ENCODE measurements around the gene LPAR6.

The LPAR6 gene

GRCh38 chr13:48414501-48414900 is 1.6 kb upstream of the LPAR6 start:
- no peak for DNase-seq (ENCODE audit: low read depth)

- no peak for DNase-seq (ENCODE audit: low read depth)
Measured at GRCh38 chr13:48411841-48412531, 927 bp downstream of the LPAR6 start.

- DNase-seq (ENCODE audit: low read depth): no peak
Measured at GRCh38 chr13:48411147-48411794, 1.6 kb downstream of the LPAR6 start.

DNA sequence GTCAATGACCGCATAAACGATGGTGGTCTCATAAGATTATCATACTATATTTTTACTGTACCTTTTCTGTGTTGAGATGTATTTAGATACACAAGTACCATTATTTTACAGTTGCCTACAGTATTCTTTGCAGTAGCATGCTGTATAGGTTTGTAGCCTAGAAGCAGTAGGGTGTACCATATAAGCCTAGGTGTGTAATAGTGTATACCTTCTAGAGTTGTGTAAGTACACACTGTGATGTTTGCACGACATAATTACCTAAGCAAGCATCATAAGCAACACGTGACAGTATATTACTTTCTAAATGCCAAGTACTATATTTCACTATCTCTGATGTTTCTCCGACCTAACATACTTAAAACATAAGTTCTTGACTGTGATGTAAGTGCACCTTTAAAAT is 2.7 kb downstream of the LPAR6 start:
- no peak for DNase-seq (ENCODE audit: low read depth)

DNA sequence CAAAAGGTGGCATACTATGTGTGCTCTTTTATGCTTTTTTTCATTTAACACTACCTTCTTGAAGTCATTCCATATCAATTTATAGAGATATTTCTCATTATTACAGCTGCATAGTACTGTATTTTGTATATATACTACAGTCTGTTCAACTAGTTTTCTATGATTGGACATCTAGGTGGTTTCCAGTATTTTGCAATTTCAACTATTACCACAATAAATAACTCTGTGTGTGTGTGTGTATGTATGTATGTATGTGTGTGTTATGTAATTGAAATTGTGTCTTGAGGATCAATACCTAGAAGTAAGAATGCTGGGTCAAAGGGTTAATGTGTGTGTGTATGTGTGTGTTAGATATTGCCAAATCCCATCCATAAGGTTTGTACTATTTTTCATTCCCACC is 7.0 kb downstream of the LPAR6 start:
- no peak for DNase-seq (ENCODE audit: low read depth)

DNA sequence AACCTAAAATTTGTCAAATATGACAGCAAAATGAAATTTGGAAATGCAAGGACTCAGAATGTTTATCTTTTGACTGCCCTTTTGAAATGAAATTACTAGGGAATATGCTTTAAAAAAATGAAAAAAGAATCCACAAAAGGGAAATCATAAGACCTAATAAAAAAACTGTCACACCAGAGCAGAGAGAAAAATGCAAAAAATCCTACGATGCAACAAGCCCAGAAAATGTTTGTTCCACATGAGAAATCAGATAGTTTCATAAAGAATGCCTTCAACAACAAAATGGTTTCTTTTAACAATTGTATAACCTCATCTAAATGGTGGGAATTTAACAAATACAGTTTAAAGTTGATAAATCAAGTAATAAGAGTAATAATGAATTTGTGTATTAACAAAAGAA is 8.0 kb downstream of the LPAR6 start:
- no peak for DNase-seq (ENCODE audit: low read depth)

- no peak for DNase-seq (ENCODE audit: low read depth)
Measured at GRCh38 chr13:48403913-48404312, 9.0 kb downstream of the LPAR6 start.

- no peak for DNase-seq (ENCODE audit: low read depth)
Measured at GRCh38 chr13:48403151-48403631, 9.7 kb downstream of the LPAR6 start.

DNA sequence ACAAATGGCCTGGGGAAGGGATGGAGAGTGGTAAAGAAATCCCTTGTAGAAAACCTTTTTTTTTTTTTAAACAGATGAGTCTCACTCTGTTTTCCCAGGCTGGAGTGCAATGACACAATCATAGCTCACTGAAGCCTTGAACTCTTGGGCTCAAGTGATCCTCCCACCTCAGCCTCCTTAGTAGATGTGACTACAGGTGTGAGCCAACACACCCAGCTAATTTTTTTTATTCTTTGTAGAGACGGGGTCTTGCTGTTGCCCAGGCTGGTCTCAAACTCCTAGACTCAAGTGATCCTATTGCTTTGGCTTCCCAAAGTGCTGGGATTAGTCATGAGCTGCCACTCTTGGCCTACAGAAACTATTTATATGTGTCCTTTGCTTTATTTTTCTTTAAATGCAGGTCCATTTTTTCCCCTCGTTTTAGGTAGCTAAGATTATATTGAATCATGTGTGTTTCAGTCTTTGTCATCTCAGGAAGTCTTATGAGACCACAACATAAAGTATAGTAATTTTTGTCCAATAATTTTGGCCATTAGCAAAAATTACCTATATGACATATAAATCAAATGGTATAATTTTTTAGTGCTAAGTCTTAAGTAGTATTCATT is 10.5 kb downstream of the LPAR6 start:
- DNase-seq (ENCODE audit: low read depth): no peak

GRCh38 chr13:48401480-48401879 is 11.4 kb downstream of the LPAR6 start:
- DNase-seq (ENCODE audit: low read depth): no peak

- no peak for DNase-seq (ENCODE audit: low read depth)
Measured at GRCh38 chr13:48400850-48401291, 12.0 kb downstream of the LPAR6 start.

DNA sequence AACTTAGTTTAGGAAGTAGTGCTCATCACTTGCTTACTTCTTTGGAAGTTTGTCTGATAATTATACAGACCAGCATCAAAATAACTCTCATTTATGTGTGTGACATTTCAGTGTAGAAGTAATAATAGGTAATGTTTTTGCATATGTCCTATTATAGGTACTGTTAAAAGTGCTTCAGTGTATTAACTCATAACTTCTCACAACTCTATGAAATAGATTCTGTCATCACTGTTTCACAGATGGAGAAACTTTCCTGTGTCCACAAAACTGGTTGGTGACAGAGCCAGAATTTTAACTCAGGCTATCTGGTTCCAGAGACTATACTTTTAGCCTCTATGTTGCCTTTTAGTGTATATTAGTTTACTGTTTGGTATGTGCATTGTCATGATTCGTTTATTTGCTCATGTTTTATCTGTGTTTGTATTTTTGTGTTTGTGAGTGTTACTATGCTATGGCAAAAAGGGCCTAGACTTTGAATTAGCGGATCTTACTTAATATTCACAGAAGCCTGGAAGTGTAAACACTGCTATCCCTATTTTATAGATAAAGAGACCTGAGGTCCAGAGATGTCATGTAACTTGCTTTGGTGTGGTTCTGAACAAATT is 12.7 kb downstream of the LPAR6 start:
- DNase-seq (ENCODE audit: low read depth): no peak

DNA sequence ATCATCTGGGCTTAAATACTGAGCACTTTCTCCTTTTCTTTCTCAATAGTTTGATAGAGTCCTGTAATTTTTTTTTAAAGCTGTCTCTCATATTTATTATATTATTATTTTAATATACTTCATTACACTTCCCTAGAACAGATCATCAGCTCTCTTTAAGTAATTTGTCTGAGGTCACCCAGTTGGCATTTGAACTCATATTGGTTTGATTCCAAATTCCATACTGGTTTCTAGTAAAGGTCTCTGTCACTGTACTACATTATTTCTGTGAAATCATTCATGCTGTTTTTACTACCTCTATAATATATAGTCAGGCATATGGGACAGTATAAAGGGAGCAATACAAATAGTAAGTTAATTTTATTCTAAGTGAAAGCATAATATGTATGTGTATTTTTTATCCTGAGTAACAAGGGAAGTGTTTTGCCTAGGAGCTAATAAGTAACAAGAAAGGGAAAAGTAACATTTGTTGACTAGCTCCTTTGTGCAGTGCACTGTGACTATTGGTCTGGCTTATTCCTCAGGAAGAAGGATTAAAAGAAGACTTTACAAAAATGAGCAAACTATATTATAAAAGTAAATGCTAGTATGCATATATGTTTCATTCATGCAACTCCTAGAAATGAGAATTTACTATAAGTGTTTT is 14.3 kb downstream of the LPAR6 start:
- no peak for DNase-seq (ENCODE audit: low read depth)

GRCh38 chr13:48397744-48398143 is 15.2 kb downstream of the LPAR6 start:
- DNase-seq (ENCODE audit: low read depth): no peak

DNA sequence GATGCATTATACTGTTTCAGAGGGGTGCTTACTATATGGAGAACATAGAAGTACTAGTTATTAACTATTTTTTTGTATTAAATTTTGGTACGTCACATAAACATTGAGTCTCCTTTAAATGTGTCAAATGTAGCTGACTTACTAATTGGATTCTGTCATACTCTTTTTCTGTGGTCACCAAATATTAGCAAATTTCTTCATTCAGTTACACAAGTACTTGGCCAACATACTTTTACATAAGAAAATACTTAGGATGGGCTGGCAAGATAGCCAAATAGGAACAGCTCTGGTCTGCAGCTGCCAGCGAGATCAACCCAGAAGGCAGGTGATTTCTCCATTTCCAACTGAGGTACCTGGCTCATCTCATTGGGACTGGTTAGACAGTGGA is 19.2 kb downstream of the LPAR6 start:
- no peak for DNase-seq (ENCODE audit: low read depth)

DNA sequence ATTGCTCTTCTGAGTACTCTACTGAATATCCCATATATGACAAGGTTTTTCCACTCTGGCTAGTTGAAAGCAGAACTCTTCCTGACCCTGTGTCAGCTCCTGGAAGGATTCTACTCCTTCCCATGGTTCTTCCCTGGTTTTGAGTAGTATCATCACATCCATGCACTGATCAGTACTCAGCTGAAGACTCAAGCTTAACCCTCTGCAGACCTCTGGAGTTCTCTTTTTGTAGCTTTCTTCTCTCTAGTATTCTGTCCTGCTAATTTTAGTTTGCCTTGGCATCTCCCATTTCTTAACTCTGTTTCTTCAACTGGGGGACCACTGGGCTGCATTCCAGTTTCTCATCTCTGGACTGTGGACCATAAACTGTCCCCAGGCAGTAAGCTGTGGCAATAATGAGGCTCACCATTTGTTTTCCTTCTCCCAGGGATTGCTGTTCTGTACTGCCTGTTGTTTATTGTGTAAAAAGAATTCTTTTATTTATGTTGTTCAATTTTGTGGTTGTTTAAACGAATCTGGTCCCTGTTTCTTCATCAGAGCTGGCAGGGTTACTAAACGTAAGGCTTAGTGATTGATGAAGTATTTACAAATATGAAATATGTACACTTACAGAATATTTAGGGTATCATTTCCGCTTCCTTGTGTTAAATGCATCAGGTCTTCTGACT is 19.7 kb downstream of the LPAR6 start:
- no peak for DNase-seq (ENCODE audit: low read depth)

DNA sequence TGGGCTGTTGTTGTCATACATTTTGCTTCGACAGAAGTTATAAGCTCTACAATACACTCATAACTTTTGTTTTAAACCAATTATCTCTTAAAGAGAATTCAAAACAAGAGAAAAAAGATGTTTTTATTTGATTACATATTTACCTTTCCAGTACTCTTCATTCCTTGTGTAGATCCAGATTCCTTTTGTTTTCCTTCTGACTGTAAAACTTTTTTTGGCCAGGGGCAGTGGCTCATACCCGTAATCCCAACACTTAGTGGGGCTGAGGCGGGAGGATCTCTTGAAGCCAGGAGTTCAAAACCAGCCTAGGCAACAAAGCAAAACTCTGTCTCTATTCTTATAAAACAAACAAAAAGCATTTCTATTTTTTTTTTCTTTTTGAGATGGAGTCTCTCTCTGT is 21.7 kb downstream of the LPAR6 start:
- DNase-seq (ENCODE audit: low read depth): no peak

- no peak for DNase-seq (ENCODE audit: low read depth)
Measured at GRCh38 chr13:48386816-48387215, 26.1 kb downstream of the LPAR6 start.

DNA sequence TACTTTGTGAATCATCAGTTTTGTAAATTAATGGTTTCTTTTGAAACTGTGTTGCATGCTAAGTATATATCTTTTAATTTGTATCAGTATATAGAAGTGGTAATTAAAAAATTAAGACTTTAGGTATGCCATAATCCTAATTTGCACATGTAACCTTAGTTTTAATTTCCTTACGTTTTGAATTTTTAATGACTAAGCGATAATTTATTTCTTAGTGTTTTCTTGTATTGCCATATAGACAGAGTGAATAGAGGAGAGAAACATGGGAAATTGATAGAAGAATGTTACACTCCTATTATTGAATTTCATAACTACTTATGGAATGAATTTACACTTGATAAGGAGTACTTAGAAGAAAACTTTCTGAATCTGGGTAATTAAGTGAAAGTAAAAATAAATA is 29.5 kb downstream of the LPAR6 start:
- no peak for DNase-seq (ENCODE audit: low read depth)

DNA sequence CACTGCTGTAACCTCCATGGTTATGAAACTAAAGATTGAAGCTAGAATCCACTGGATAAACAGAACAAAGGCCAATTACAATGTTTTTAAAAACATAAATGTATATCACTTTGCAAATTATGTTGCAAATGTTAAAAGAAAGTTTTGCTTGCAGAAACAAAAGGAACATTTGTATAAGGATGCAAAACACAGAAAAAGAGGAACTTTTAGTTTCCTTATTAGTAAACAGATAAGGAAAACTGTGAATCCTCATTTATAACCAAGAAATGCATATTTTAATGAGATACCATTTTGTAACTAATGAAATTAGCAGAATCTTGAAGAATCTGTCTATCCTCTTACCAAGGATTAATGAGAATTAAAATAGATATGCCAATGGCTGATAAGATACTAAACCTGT is 32.3 kb downstream of the LPAR6 start:
- no peak for DNase-seq (ENCODE audit: low read depth)

DNA sequence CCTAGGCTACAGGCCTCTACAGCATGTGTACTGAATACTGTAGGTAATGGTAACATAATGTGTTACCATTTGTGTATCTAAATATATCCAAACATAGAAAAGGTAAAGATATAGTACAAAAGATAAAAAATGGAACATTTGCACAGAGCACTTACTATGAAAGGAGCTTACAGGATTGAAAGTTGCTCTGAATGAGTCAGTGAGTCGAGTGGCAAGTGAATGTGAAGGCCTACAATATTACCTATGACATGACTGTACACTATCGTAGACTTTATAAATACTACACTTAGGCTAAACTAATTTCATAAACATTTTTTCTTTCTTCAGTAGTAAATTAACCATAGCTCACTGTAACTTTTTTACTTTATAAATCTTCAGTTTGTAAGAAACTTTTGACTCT is 35.1 kb downstream of the LPAR6 start:
- no peak for DNase-seq (ENCODE audit: low read depth)

DNA sequence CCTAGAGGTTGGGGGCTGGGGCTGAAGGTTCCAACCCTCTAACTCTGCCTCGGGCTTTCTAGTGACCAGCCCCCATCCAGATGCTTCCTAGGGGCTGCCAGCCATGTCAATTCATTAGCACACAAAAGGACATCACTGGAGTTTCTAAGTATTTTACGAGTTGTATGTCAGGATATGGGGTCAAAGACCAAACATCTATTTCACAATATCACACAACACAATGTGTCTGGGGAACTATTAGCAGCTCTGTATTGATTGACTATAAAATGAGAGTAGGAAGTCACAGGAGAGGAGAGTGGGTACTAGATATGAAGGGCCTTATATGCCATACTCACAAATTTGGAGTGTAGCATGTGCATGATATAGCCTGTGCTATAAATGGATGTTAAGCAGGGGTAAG is 42.1 kb downstream of the LPAR6 start:
- no peak for DNase-seq (ENCODE audit: low read depth)

Data from stimulated activated CD8-positive, alpha-beta memory T cell treated with anti-CD3 and anti-CD28 coated beads, Interleukin-12 subunit alpha, Interleukin-12 subunit beta, amount 100 ng/mL, for 4 hours (primary cell).